HUDEP-2 (cell line): ENCODE measurements around the gene OSTF1.

Source experiments
- DNase-seq, 76 experiments: peaks; one replicate each; lab custom pipeline; 2025; ENCODE audit not compliant: unreplicated experiment in 76 of 76; lab: John Stamatoyannopoulos, UW

The OSTF1 gene, protein sequence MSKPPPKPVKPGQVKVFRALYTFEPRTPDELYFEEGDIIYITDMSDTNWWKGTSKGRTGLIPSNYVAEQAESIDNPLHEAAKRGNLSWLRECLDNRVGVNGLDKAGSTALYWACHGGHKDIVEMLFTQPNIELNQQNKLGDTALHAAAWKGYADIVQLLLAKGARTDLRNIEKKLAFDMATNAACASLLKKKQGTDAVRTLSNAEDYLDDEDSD

DNA sequence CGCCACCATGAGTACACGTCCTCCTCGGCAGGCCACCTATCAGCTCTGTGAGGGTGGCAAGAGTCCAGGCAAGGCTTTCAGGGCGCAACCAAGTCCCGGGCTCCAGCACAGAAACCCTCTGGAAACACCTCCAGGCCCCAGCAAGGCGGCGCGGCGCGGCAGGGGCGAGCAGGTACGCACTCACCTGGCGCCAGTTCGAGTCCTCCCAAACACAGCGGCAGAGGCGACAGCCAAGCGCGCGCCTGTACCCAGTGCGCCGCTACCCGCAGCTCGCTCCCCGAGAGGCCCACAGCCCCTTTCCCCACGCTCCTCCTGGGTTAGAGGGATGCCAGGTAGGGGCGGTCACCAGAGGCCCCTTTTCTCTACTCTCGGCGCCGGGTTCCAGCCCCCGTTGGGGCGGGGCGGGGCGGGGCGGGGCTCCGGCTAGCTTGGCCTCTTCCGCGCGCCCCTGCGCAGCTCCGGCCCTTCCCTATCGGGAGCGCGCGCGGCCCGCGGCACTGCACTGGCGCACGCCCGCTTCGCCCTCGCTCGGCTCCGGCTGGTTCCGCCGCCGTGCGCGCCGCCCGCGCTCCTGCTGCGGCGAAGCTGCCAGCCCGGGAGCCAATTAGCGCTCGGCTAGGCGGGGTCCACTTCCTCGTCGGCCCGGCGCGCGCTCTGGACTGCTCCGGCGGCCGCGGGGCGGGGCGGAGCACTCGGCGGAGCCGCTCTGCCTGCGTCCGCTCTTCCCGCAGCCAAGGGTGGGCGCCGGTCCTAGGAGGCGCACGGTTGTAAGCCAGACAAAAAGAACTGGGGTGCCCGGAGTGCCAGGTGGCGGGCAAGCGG, at the start of gene OSTF1, which contains the start of gene NMRK1:
TSS of gene OSTF1 (plus strand) at position 691 of the 822 bp plus-strand sequence. CDS start 179 bp downstream, outside the sequence.
TSS of gene NMRK1 (minus strand) at position 332 of the 822 bp plus-strand sequence. CDS start 5,040 bp downstream, outside the sequence.
- peak in 75 of 76 experiments; percentile 9 to 94 (median 87) for DNase-seq

GRCh38 chr9:75039009-75039408, 49.3 kb upstream of the OSTF1 start:
- no peak for DNase-seq

- DNase-seq: no peak
Observed at GRCh38 chr9:75039801-75040200, 48.5 kb upstream of the OSTF1 start.

DNA sequence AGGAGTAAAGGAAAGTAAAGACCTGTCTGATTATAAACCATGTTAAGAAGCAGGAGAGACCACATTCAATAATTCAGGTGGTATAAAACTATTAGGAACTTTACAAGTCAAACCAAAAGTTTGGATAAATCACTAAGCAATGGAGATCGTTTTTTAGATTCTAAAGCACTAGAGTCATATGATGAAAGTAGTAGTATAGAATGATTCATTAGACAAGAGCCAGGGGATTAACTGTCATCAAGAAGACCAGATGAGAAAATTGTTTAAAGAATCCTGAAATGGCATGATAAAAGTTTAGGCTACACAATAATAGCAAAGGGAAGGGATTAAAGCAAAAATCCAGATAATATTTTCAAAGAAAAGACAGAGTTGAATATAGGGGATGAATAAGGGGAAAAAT, 47.3 kb upstream of the OSTF1 start:
- DNase-seq: no peak

DNA sequence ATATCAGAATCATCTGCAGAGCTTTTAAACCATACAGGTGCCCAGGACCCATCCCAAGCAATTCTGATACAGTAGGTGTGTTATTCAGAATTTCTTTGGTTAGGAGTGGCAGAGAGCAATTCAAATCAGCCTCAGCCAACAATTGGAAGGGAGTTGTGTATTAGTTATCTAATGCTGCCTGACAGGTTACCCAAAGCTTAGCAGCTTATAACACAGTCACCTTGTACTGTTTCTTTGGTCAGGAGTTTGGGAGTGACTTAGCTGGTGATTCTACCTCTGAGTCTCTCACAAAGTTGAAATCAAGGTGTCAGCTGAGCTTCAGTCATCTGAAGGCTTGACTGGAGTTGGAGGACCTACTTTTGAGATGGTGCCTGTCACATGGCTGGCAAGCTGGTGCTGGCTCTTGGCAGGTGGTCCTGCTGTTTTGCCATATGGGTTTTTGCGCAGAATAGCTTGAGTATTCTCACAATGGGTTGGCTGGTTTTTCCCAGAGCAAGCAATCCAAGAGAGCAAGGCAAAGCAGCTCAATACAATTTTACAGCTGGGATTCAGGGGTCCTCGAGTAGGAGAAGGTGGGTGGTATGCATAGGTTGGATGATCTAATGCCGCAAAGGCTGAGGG, 41.5 kb upstream of the OSTF1 start:
- no peak for DNase-seq

DNA sequence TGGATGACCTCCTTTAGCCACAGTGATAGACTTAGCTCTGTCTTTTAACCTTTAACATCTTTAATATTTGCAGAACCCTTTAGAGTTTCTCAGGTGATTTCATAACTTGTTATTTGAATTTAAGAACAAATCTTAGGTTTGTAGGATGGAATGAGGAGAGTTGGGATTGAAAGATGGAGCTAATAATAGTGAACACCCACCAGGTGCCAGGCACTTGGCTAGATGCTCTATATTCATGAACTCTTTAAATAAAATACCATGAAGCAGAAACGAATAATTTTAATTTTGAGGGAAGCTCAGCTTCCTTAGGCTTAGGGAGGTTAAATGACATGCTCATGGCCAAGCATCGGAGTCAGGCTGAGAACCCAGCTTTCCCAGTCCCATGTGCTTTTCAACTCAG, 40.8 kb upstream of the OSTF1 start:
- DNase-seq: no peak

- DNase-seq: peak in 54 of 76 experiments; percentile 6 to 97 (median 73)
Observed at GRCh38 chr9:75051285-75051684, 37.0 kb upstream of the OSTF1 start.

GRCh38 chr9:75053869-75054268, 34.4 kb upstream of the OSTF1 start:
- DNase-seq: no peak

- no peak for DNase-seq
Observed at GRCh38 chr9:75054368-75055001, 33.8 kb upstream of the OSTF1 start.

DNA sequence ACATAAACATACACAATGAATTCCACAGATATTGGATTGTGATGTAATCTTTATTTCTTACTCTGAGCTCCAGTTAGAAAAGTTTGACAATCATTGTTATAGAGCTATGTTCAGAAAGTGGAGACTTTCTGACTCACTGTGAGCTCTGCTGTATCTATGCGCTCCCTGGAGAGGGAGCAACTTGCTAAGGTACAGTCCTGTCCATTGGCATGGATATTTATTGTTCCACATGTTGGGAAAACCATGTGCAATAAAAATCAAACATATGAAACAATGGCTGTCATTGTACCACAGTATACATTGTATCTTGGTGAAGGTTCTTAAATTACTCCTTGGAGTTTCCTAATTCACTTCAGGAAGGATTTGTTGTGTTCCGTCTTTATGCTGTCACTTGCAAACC, 27.1 kb upstream of the OSTF1 start:
- no peak for DNase-seq

DNA sequence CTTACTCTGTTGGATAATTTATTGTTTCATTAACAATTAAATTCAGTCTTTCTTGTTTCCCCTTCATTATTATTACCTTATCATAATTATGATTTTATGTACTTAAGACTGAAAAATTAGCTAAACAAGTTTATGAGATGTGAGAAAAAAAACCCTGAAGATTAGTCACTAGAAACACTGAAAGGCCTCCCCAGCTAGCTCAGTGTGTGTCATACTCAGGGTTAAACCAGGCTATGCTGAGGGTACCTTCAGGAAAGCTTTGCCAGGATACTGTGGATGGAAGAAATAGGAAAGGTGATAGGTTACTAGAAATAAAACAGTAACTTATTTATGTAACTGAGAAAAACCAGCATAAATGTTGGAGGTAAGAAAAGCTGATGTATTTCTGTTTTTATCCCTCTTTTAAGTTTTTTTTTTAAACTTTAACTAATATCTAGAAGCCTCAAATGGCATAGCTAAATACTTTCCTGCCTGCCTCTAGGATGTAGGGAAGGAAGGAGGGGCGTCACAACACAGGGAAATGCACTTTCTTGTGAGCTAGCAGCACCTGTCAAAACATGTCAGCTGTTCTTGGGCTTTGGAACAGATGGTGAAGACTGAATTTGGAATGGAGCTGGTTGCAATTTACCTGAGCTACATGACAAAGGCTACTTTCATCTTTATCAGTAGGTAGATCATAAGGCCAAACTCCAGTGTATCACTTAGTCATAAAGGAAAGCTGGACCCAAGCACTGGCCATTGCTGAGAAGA, 24.6 kb upstream of the OSTF1 start:
- no peak for DNase-seq

DNA sequence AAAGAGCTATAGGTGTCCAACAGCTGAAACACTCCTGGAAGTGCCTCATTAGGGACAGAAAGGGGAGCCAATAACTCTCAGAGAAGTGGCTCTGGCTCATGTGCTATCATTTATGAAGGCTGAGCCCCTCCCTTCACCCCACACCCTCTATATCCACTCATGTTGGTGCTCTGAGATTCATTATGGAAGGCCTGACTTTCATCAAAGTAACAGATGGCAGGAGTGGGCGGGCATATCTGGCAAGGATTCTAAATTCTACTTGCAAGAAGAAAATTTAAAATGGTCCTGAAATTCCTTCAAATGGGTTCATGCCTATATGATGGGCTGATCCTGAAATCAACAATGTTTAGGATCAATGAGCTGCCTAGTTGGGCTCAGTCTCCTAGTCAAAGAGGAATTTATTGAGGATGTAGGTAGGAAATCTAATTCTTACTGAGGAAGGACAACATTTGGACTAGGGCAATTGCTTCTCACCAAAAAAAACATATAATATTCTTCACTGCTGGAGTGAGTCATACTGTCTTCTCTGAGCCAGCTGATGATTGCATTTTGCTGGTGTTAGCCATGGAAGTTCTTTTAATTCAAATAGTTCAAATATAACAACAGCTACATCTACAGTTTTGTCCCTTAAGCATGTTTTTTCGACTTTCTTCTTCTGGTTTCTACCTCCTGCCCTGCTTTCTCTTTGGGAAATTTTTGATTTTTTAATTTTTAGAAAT, 23.8 kb upstream of the OSTF1 start:
- peak in 11 of 76 experiments; percentile 3 to 36 (median 17) for DNase-seq

GRCh38 chr9:75065510-75065909, 22.8 kb upstream of the OSTF1 start:
- DNase-seq: no peak

DNA sequence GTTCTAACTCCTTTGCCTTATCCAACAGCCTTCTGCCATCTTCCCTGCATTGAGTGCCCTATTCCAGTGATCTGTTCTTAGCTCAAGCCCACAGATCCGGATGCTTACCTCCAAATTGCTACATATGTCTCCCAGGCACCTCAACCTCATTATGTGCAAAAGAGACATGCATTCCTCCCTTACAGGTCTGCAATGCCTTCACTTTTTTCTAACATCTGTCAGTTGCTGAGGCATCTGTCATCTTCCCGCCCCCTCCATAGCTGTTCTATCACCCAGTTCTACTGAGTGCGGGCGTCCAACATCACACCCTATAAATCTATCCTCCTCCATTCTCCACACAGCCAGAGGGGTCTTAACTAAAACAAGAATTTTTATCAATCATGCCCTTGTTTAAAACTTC, 20.4 kb upstream of the OSTF1 start:
- DNase-seq: no peak

GRCh38 chr9:75069171-75069570, 19.1 kb upstream of the OSTF1 start:
- no peak for DNase-seq

GRCh38 chr9:75071530-75072122, 16.7 kb upstream of the OSTF1 start:
- DNase-seq: no peak

DNA sequence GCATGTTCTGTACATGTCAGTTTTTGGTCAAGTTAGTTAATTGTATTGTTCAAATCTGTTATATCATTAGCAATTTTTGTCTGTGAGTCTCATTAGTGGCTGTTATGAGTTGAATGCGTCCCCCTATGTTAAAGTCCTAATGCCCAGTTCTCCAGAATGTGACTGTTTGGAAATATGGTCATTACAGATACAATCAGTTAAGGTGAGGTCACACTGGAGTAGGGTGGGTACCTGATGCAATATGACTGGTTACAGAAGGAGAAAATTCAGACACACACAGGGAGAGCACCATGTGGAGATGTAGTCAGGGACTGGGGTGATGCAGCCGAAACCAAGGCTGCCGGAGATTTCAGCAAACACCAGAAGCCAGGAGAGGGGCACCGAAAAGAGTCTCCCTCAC, 15.4 kb upstream of the OSTF1 start:
- no peak for DNase-seq

GRCh38 chr9:75081632-75082031, 6.7 kb upstream of the OSTF1 start:
- DNase-seq: no peak
